NB4 (cell line): Measurements from ENCODE around the gene KRT10.

ENCODE experiments used
- DNase-seq: peaks from one replicate; pipeline ENCODE4 v3.0.0; 2010; ENCODE audit warnings: low read depth
- H3K4me3 ChIP-seq: one replicate; pipeline ENCODE4 v1.5.1; 2011; ENCODE audit warnings: mild to moderate bottlenecking, low read depth, low read length, moderate library complexity
- CTCF ChIP-seq: IDR thresholded peaks from one replicate; pipeline ENCODE4 v1.5.1; 2012; ENCODE audit warnings: low read depth, low read length
- MAX ChIP-seq: IDR thresholded peaks from 2 replicates; pipeline ENCODE4 v1.6.1; 2011; ENCODE audit warnings: low read depth, low read length
- MYC ChIP-seq: IDR thresholded peaks from 2 replicates; pipeline ENCODE4 v1.6.1; 2011; ENCODE audit warnings: low read depth, low read length
- POLR2A ChIP-seq: IDR thresholded peaks from 2 replicates; pipeline ENCODE4 v1.6.1; 2011; ENCODE audit warnings: mild to moderate bottlenecking; ENCODE audit not compliant: insufficient read length; ENCODE audit errors: extremely low read depth

The KRT10 gene

GRCh38 chr17:40821536-40821935 lies 878 bp downstream of the KRT10 start:
- TF ChIP-seq POLR2A: no peak
- TF ChIP-seq MAX: no peak
- no peak for TF ChIP-seq MYC
- TF ChIP-seq CTCF: no peak
- no peak for DNase-seq

GRCh38 chr17:40820228-40820838 lies 2.1 kb downstream of the KRT10 start:
- TF ChIP-seq POLR2A: no peak
- no peak for TF ChIP-seq CTCF
- TF ChIP-seq MYC: no peak
- TF ChIP-seq MAX: no peak
- DNase-seq: no peak
- H3K4me3 ChIP-seq: no peak overlapping the region

More at GRCh38 chr17:40821536-40821935, 878 bp downstream of the KRT10 start:
- H3K4me3 ChIP-seq: no peak overlapping the region

GRCh38 chr17:40819528-40820125 lies 2.8 kb downstream of the KRT10 start:
- no peak for TF ChIP-seq POLR2A
- no peak for TF ChIP-seq CTCF
- peak overlapping the region; percentile 94 for H3K4me3 ChIP-seq
- peak; percentile 8 for DNase-seq

GRCh38 chr17:40818733-40819527 lies 3.5 kb downstream of the KRT10 start:
- TF ChIP-seq CTCF (no peak), POLR2A (peak; percentile 23)
- peak; percentile 85 for DNase-seq
- peak overlapping the region; percentile 94 for H3K4me3 ChIP-seq

- DNase-seq: no peak
- TF ChIP-seq CTCF: no peak
- TF ChIP-seq MYC: no peak
- no peak for TF ChIP-seq MAX
- no peak for TF ChIP-seq POLR2A
- H3K4me3 ChIP-seq: peak overlapping the region; percentile 94
Observed at GRCh38 chr17:40818343-40818732, 4.1 kb downstream of the KRT10 start.
